ENCODE measurements around the gene FBP2. TPM values are rescaled to one million over a fixed set of nuclear protein-coding genes. Genes with fewer than 3 reads are reported as not detected.

Gene FBP2
- total RNA-seq, 1 donor from 2014 or later: 0.33 TPM

- H3K9me3 ChIP-seq (replicated peaks): no peaks in the 10 kb centered on the region
- intact Hi-C loops (cut with micrococcal nuclease): no loop called here
- H3K27me3 ChIP-seq (ENCODE audit: low read depth): no peaks in the 10 kb centered on the region
- no peak overlapping the region for H3K4me3 ChIP-seq
- no peak for DNase-seq
- H3K4me1 ChIP-seq: no peaks in the 10 kb centered on the region
- H3K27ac ChIP-seq (replicated peaks): no peak overlapping the region
- no peaks in the 10 kb centered on the region for H3K36me3 ChIP-seq
- no peak for TF ChIP-seq CTCF (IDR thresholded peaks at IDR 0.05; ENCODE audit: borderline replicate concordance)
Measured at GRCh38 chr9:94619026-94619425, 25.4 kb upstream of the FBP2 start.

- H3K27me3 ChIP-seq (ENCODE audit: low read depth): peaks cover 25% of the 10 kb centered on the region
- DNase-seq: no peak
- H3K27ac ChIP-seq (replicated peaks): no peak overlapping the region
- TF ChIP-seq CTCF (IDR thresholded peaks at IDR 0.05; ENCODE audit: borderline replicate concordance): no peak
- intact Hi-C loops (cut with micrococcal nuclease): no loop called here
- no peaks in the 10 kb centered on the region for H3K9me3 ChIP-seq (replicated peaks)
- H3K4me3 ChIP-seq: no peak overlapping the region
- no peaks in the 10 kb centered on the region for H3K36me3 ChIP-seq
- H3K4me1 ChIP-seq: no peaks in the 10 kb centered on the region
Measured at GRCh38 chr9:94613003-94613402, 19.4 kb upstream of the FBP2 start.

- H3K9me3 ChIP-seq (replicated peaks): no peaks in the 10 kb centered on the region
- no peak overlapping the region for H3K4me3 ChIP-seq
- no peaks in the 10 kb centered on the region for H3K36me3 ChIP-seq
- TF ChIP-seq CTCF (IDR thresholded peaks at IDR 0.05; ENCODE audit: borderline replicate concordance): no peak
- H3K4me1 ChIP-seq: no peaks in the 10 kb centered on the region
- H3K27me3 ChIP-seq (ENCODE audit: low read depth): peaks cover 26% of the 10 kb centered on the region
- no peak for DNase-seq
- intact Hi-C loops (cut with micrococcal nuclease): no loop called here
- H3K27ac ChIP-seq (replicated peaks): no peak overlapping the region
Measured at GRCh38 chr9:94612071-94612470, 18.4 kb upstream of the FBP2 start.

- intact Hi-C loops (cut with micrococcal nuclease): no loop called here
Measured at GRCh38 chr9:94611638-94612068, 18.0 kb upstream of the FBP2 start.

GRCh38 chr9:94610181-94610606 lies 16.6 kb upstream of the FBP2 start:
- Histone ChIP-seq H3K9me3 (replicated peaks) (no peaks in the 10 kb centered on the region), H3K27ac (replicated peaks) (no peak overlapping the region), H3K4me3 (no peak overlapping the region), H3K36me3 (no peaks in the 10 kb centered on the region), H3K27me3 (ENCODE audit: low read depth) (peaks cover 37% of the 10 kb centered on the region), H3K4me1 (no peaks in the 10 kb centered on the region)
- intact Hi-C loops (cut with micrococcal nuclease): no loop called here
- TF ChIP-seq CTCF (IDR thresholded peaks at IDR 0.05; ENCODE audit: borderline replicate concordance): no peak
- DNase-seq: no peak

More at GRCh38 chr9:94611638-94612068, 18.0 kb upstream of the FBP2 start:
- peaks cover 30% of the 10 kb centered on the region for H3K27me3 ChIP-seq (ENCODE audit: low read depth)
- no peaks in the 10 kb centered on the region for H3K9me3 ChIP-seq (replicated peaks)
- no peaks in the 10 kb centered on the region for H3K4me1 ChIP-seq
- DNase-seq: no peak
- TF ChIP-seq CTCF (IDR thresholded peaks at IDR 0.05; ENCODE audit: borderline replicate concordance): no peak
- H3K4me3 ChIP-seq: no peak overlapping the region
- H3K27ac ChIP-seq (replicated peaks): no peak overlapping the region
- no peaks in the 10 kb centered on the region for H3K36me3 ChIP-seq

- no peaks in the 10 kb centered on the region for H3K36me3 ChIP-seq
- no peaks in the 10 kb centered on the region for H3K9me3 ChIP-seq (replicated peaks)
- H3K4me3 ChIP-seq: no peak overlapping the region
- peaks cover 39% of the 10 kb centered on the region for H3K27me3 ChIP-seq (ENCODE audit: low read depth)
- no peak overlapping the region for H3K27ac ChIP-seq (replicated peaks)
- DNase-seq: no peak
- no peaks in the 10 kb centered on the region for H3K4me1 ChIP-seq
- intact Hi-C loops (cut with micrococcal nuclease): no loop called here
- no peak for TF ChIP-seq CTCF (IDR thresholded peaks at IDR 0.05; ENCODE audit: borderline replicate concordance)
Measured at GRCh38 chr9:94607423-94607691, 13.7 kb upstream of the FBP2 start.

Measured in left ventricle myocardium inferior (tissue), 1 donor.